ENCODE data around the gene RGS7. TPM values are rescaled to one million over a fixed set of nuclear protein-coding genes. Genes with fewer than 3 reads are reported as not detected.

Gene RGS7
- polyA plus RNA-seq, 2 of the 4 experiments (the other 2 are of a cell fraction), result 0.08 TPM; not detected in 1

DNA sequence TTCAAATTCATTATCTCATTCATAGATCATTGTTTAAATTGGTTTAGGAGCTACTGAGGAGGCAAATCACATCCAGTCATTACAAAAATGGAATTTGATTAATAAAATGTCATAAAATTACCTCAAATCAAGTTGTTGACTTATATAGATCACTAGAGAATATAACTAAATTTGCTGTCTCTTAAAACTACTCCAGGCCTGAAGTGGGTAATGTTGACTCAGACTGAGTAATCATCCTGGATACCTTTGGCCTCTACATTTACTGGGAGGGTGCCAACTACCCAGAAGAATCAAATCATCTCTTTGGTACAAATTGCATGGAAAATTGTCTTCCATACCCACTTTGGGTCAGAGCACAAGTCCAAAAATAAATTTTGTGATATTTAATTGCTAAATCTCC lies 553.9 kb downstream of the RGS7 start (continued):
- TF ChIP-seq FOSB (CRISPR knock-in tag; IDR thresholded peaks at IDR 0.05) (no peak), RFX5 (IDR thresholded peaks at IDR 0.05) (no peak)

- FAIRE-seq (no peak), DNase-seq (ENCODE audit: low read depth in 1 of 2, low spot score in 1 of 2) (no peak), ATAC-seq (no peak)
- ChIA-PET CTCF (interaction anchor here (1.0 kb wide), 1 partner anchor 70 kb away, joined by 4 read pairs; no protein-coding TSS in a partner anchor), POLR2A (no interaction called here)
- H3K27ac ChIP-seq, result peak overlapping the region in 1 of 2 experiments; percentile 21; a peak in 1 of 6 replicates
- H3K4me3 ChIP-seq, result no peak overlapping the region
- H3K4me2 ChIP-seq, result peak overlapping the region; percentile 67
- TF ChIP-seq MAZ (IDR thresholded peaks at IDR 0.05; ENCODE audit: borderline replicate concordance, low read depth, low read length) (no peak), RFX5 (IDR thresholded peaks at IDR 0.05) (no peak), RNF2 (IDR thresholded peaks at IDR 0.05; ENCODE audit: borderline replicate concordance, low read depth) (no peak), TFCP2L1 (CRISPR knock-in tag; IDR thresholded peaks at IDR 0.05) (no peak), KDM5A (IDR thresholded peaks at IDR 0.05) (no peak), JUNB (IDR thresholded peaks at IDR 0.05) (no peak), CBX2 (IDR thresholded peaks at IDR 0.05; ENCODE audit: borderline replicate concordance, low read depth) (no peak), RCOR1 (IDR thresholded peaks at IDR 0.05; ENCODE audit: low read depth, low read length) (no peak), ZSCAN20 (CRISPR knock-in tag; IDR thresholded peaks at IDR 0.05) (no peak), MAFK (IDR thresholded peaks at IDR 0.05; ENCODE audit: partially characterized antibody) (no peak), RARB (CRISPR knock-in tag; IDR thresholded peaks at IDR 0.05) (no peak), CHD4 (IDR thresholded peaks at IDR 0.05; ENCODE audit: borderline replicate concordance) (no peak), MYC (IDR thresholded peaks at IDR 0.05; ENCODE audit: borderline replicate concordance, low read length) (no peak), EHF (CRISPR knock-in tag; IDR thresholded peaks at IDR 0.05) (no peak), HOXA7 (CRISPR knock-in tag; IDR thresholded peaks at IDR 0.05) (no peak), ZFP36 (IDR thresholded peaks at IDR 0.05; ENCODE audit: borderline replicate concordance, partially characterized antibody) (no peak)
- TF ChIP-seq, protein P1, sequence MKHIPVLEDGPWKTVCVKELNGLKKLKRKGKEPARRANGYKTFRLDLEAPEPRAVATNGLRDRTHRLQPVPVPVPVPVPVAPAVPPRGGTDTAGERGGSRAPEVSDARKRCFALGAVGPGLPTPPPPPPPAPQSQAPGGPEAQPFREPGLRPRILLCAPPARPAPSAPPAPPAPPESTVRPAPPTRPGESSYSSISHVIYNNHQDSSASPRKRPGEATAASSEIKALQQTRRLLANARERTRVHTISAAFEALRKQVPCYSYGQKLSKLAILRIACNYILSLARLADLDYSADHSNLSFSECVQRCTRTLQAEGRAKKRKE (CRISPR knock-in tag; IDR thresholded peaks at IDR 0.05; ENCODE audit: low read depth), result no peak
- TF ChIP-seq, protein P2, sequence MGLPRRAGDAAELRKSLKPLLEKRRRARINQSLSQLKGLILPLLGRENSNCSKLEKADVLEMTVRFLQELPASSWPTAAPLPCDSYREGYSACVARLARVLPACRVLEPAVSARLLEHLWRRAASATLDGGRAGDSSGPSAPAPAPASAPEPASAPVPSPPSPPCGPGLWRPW (IDR thresholded peaks at IDR 0.05), result no peak
- TF ChIP-seq, protein P3, sequence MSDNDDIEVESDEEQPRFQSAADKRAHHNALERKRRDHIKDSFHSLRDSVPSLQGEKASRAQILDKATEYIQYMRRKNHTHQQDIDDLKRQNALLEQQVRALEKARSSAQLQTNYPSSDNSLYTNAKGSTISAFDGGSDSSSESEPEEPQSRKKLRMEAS (IDR thresholded peaks at IDR 0.05), result no peak
- TF ChIP-seq, protein P4, sequence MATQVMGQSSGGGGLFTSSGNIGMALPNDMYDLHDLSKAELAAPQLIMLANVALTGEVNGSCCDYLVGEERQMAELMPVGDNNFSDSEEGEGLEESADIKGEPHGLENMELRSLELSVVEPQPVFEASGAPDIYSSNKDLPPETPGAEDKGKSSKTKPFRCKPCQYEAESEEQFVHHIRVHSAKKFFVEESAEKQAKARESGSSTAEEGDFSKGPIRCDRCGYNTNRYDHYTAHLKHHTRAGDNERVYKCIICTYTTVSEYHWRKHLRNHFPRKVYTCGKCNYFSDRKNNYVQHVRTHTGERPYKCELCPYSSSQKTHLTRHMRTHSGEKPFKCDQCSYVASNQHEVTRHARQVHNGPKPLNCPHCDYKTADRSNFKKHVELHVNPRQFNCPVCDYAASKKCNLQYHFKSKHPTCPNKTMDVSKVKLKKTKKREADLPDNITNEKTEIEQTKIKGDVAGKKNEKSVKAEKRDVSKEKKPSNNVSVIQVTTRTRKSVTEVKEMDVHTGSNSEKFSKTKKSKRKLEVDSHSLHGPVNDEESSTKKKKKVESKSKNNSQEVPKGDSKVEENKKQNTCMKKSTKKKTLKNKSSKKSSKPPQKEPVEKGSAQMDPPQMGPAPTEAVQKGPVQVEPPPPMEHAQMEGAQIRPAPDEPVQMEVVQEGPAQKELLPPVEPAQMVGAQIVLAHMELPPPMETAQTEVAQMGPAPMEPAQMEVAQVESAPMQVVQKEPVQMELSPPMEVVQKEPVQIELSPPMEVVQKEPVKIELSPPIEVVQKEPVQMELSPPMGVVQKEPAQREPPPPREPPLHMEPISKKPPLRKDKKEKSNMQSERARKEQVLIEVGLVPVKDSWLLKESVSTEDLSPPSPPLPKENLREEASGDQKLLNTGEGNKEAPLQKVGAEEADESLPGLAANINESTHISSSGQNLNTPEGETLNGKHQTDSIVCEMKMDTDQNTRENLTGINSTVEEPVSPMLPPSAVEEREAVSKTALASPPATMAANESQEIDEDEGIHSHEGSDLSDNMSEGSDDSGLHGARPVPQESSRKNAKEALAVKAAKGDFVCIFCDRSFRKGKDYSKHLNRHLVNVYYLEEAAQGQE (IDR thresholded peaks at IDR 0.05), result no peak
- WGBS (ENCODE audit: missing lambda C conversion rate), result 38% methylated on average over 2 of the region's 2 CpGs
- H3K9me3 ChIP-seq, result no peaks in the 10 kb centered on the region
- peaks cover 45% of the 10 kb centered on the region for H3K4me1 ChIP-seq
Measured at GRCh38 chr1:240802271-240802670, 554.7 kb downstream of the RGS7 start.

- Histone ChIP-seq H3K9me3 (no peaks in the 10 kb centered on the region), H3K27ac (peak overlapping the region; percentile 21 to 42; a peak in 3 of 6 replicates), H3K4me3 (no peak overlapping the region), H3K4me1 (peaks cover 53% of the 10 kb centered on the region), H3K4me2 (peak overlapping the region; percentile 67)
- ChIA-PET CTCF (no interaction called here), POLR2A (no interaction called here)
- TF ChIP-seq BHLHE40 (IDR thresholded peaks at IDR 0.05; ENCODE audit: low read depth, low read length) (no peak), CEBPB (IDR thresholded peaks at IDR 0.05) (peak in 1 of 2 experiments; percentile 34; a peak in 1 of 4 replicates)
- DNase-seq (ENCODE audit: low read depth in 1 of 2, low spot score in 1 of 2) (no peak), FAIRE-seq (no peak), ATAC-seq (no peak)
- 85% methylated on average over 3 of the region's 3 CpGs for WGBS (ENCODE audit: missing lambda C conversion rate)
Measured at GRCh38 chr1:240801442-240801841, 555.6 kb downstream of the RGS7 start.
